Progenitor cell of endocrine pancreas (in vitro differentiated cells): Measurements from ENCODE around the gene WDR77. TPM values are rescaled to one million over a fixed set of nuclear protein-coding genes. Genes with fewer than 3 reads are reported as not detected.

Source experiments
- DNase-seq: peaks from one replicate; pipeline ENCODE4 v3.0.0; 2021; ENCODE audit warnings: low spot score; ENCODE audit not compliant: unreplicated experiment
- H3K27ac Mint-ChIP-seq: 2 replicates; pipeline ENCODE4 v1.8.0; 2021; ENCODE audit warnings: mild to moderate bottlenecking, moderate library complexity, mixed read lengths
- H3K27me3 Mint-ChIP-seq: 2 replicates; pipeline ENCODE4 v1.8.0; 2021; ENCODE audit warnings: mixed read lengths
- H3K36me3 Mint-ChIP-seq: 2 replicates; pipeline ENCODE4 v1.8.0; 2022; ENCODE audit warnings: mixed read lengths; ENCODE audit not compliant: insufficient read depth
- H3K4me1 Mint-ChIP-seq: 2 replicates; pipeline ENCODE4 v1.8.0; 2021; ENCODE audit warnings: low read depth, mixed read lengths
- H3K4me3 Mint-ChIP-seq: 2 replicates; pipeline ENCODE4 v1.8.0; 2021; ENCODE audit warnings: low read depth, mild to moderate bottlenecking, moderate library complexity, mixed read lengths
- H3K9me3 Mint-ChIP-seq: 2 replicates; pipeline ENCODE4 v1.8.0; 2021; ENCODE audit warnings: low read depth, mixed read lengths
- total RNA-seq: library from RNA; stranded (reverse); gene quantifications from 2 replicates; pipeline ENCODE4 v1.2.1, GENCODE V29; 2021
- TF ChIP-seq, protein P1 (sequence below): fragments of 200-600 bp; sonication (generic); IDR thresholded peaks from one replicate; pipeline ENCODE4 v1.5.0; 2021; ENCODE audit warnings: antibody characterized with exemption, mild to moderate bottlenecking; ENCODE audit not compliant: unreplicated experiment

WDR77 gene
- total RNA-seq, 1 donor from 2014 or later, result 91.2 TPM

DNA sequence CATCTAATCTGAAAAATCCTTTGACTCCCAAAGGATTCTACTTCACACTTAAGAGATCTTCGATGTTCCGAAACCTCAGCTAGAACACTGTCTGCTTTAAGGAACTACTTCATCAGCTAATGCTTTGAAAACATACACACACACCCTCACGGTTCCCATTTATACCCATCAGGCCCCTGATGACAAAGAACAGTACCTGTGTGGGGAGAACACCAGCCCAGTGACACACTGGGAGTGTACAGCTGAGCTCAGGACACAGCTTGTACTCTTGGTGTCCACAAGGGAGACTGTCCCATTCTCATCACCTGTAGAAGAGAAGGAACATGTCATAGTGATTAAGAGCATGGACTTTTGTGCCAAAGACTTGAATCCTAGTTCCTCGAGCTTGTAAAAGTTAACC is 6.6 kb downstream of the WDR77 start:
- Mint-ChIP-seq H3K27ac (peak overlapping the region; percentile 33), H3K4me1 (peaks cover 45% of the 10 kb centered on the region), H3K4me3 (no peak overlapping the region), H3K9me3 (no peaks in the 10 kb centered on the region), H3K27me3 (no peaks in the 10 kb centered on the region), H3K36me3 (peaks cover 59% of the 10 kb centered on the region)
- TF ChIP-seq, protein P1, sequence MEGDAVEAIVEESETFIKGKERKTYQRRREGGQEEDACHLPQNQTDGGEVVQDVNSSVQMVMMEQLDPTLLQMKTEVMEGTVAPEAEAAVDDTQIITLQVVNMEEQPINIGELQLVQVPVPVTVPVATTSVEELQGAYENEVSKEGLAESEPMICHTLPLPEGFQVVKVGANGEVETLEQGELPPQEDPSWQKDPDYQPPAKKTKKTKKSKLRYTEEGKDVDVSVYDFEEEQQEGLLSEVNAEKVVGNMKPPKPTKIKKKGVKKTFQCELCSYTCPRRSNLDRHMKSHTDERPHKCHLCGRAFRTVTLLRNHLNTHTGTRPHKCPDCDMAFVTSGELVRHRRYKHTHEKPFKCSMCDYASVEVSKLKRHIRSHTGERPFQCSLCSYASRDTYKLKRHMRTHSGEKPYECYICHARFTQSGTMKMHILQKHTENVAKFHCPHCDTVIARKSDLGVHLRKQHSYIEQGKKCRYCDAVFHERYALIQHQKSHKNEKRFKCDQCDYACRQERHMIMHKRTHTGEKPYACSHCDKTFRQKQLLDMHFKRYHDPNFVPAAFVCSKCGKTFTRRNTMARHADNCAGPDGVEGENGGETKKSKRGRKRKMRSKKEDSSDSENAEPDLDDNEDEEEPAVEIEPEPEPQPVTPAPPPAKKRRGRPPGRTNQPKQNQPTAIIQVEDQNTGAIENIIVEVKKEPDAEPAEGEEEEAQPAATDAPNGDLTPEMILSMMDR, result no peak
- DNase-seq, result no peak

DNA sequence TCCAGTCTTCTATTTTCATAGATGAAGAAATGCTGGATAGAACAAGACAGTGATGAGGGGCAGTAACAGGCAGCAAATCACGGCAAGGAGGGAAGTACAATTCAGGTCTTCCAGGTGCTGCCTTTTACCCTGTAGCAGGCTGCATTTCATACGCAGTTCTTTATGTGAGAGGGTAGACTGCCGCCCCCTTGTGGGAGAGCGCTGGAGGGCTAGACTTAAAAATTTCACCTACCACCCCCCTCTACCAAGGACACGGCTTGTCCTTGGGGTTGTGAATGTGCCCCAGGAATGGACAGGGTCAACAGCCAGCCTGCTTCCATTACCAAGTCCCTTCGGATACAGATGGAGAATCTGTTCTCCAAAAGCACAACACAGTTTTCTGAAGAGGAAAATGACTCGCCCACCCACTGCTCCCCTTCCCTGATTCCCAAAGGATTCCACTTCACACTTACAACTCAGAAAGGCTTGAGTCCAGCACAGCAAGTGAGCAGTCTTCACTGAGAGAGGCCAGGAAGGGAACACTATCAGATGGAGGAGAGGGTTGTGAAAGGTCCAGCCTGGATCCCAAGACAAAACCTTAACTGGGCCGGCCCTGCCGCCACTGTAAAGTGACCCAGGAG is 7.4 kb downstream of the WDR77 start:
- no peaks in the 10 kb centered on the region for H3K27me3 Mint-ChIP-seq
- DNase-seq, result peak; percentile 28
- no peak overlapping the region for H3K27ac Mint-ChIP-seq
- TF ChIP-seq, protein P1, result peak; percentile 71
- no peak overlapping the region for H3K4me3 Mint-ChIP-seq
- peaks cover 37% of the 10 kb centered on the region for H3K4me1 Mint-ChIP-seq
- H3K36me3 Mint-ChIP-seq, result peaks cover 62% of the 10 kb centered on the region
- no peaks in the 10 kb centered on the region for H3K9me3 Mint-ChIP-seq

DNA sequence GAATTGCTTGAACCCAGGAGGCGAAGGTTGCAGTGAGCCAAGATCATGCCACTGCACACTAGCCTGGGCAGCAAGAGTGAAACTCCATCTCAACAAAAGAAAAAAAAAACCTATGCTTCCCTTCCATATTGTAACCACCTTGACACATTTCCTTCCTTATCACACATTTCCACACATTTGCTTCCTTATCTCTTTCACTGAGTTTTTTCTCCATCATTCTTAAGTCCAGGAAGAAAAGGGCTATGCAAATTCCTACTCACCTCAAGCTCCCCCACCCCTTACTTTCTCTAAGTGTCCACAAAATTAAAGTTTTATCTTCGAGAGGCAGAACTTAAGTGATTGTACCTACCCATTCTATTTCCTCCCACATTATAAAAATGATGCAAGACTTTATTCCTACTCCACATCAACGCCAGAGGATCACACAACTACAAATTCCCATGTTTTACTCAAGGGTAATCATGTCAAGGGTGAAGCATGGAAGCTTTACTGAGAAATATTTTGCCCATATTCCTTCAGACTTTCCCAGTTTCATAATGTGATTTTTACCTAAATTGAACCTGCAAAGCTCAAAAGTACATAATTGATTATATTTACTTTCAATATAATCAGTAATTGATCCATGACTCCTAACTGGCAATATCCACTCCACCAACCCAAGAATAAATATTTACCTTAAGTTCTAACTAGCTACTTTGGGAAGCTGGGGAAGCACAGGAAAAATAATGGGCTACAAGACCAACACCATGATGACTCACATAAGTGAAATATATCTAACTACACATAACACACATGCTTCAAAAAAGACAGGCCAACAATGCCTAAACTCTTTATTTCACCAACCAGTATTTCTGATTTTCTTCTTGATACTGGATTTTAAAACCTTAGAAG is 9.3 kb downstream of the WDR77 start:
- TF ChIP-seq, protein P1, result no peak
- no peak for DNase-seq
- Mint-ChIP-seq H3K27ac (peak overlapping the region; percentile 54), H3K27me3 (no peaks in the 10 kb centered on the region), H3K4me1 (peaks cover 25% of the 10 kb centered on the region), H3K9me3 (no peaks in the 10 kb centered on the region), H3K4me3 (no peak overlapping the region), H3K36me3 (peaks cover 55% of the 10 kb centered on the region)

DNA sequence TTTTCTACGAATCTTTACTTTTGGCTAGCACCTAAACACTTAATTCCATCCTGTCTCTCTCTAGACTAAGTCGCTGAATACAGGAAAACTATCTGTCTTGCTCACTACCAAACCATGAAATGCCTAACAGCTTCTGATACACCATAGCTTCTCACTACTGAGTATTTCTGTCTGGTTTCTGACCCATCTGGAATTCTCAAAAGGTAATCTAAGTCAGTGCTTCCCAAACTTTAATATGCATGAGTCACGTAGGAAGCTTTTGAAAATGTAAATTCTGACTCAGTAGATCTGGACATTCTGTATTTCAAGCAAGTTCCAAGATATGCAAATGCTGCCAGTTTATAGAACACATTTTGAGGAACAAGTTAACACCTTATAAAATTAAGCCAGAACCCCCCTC is 12.3 kb downstream of the WDR77 start:
- Mint-ChIP-seq H3K4me3 (no peak overlapping the region), H3K9me3 (no peaks in the 10 kb centered on the region), H3K27ac (no peak overlapping the region), H3K4me1 (peaks cover 27% of the 10 kb centered on the region), H3K36me3 (peaks cover 28% of the 10 kb centered on the region), H3K27me3 (no peaks in the 10 kb centered on the region)
- no peak for DNase-seq
- TF ChIP-seq, protein P1, result no peak

DNA sequence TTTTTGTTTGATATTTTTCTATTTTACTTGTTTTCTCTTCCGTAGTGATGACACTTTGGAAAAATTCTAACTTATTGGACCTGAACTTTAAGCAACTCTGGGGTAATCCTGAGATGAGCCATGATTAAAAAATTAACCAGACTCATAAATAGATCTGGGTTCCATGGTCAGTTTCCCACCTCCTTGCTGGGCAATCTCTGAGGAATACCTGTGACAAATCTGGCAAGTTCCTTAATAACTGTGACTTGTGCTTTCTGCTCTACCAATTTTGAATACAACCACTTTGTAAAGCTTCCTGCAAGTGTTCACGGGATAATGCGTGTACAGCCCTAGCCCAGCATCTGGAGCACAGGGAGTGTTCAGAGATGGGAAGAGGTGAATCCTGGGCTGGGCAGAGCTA is 24.8 kb downstream of the WDR77 start:
- no peaks in the 10 kb centered on the region for H3K27me3 Mint-ChIP-seq
- peaks cover 3% of the 10 kb centered on the region for H3K36me3 Mint-ChIP-seq
- no peak overlapping the region for H3K4me3 Mint-ChIP-seq
- TF ChIP-seq, protein P1, result no peak
- H3K4me1 Mint-ChIP-seq, result peaks cover 32% of the 10 kb centered on the region
- DNase-seq, result no peak
- no peaks in the 10 kb centered on the region for H3K9me3 Mint-ChIP-seq
- H3K27ac Mint-ChIP-seq, result no peak overlapping the region
